Measurements from ENCODE around the gene NTN4.

DNA sequence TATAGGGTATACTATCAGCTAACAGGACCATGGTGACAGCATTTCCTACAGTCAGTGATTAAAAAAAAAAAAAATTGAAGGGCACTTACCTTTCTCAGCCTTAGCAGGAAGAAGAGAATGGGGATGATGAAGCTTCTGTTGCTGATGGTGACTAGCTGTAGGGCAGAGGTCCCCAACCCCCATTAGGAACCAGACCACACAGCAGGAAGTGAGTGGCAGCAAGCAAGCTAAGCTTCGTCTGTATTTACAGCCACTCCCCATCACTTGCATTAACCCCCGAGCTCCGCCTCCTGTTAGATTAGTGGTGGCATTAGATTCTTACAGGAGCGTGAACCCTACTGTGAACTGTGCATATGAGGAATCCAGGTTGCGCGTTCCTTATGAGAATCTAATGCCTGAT lies 148.0 kb downstream of the NTN4 start:
- no peak for TF ChIP-seq POLR2AphosphoS5 (IDR thresholded peaks at IDR 0.05)
- TF ChIP-seq CTCF (IDR thresholded peaks at IDR 0.05): no peak
- no peak for TF ChIP-seq POLR2A (IDR thresholded peaks at IDR 0.05)
